HG03575 (cell line): ENCODE measurements around the gene RALGDS.

Experiments
- ATAC-seq: cut with Tn5 transposase; IDR thresholded peaks from one replicate; pipeline ENCODE4 v1.9.1; 2021; ENCODE audit not compliant: unreplicated experiment, insufficient number of reproducible peaks, low FRiP score; ENCODE audit errors: extremely low read depth

RALGDS gene

DNA sequence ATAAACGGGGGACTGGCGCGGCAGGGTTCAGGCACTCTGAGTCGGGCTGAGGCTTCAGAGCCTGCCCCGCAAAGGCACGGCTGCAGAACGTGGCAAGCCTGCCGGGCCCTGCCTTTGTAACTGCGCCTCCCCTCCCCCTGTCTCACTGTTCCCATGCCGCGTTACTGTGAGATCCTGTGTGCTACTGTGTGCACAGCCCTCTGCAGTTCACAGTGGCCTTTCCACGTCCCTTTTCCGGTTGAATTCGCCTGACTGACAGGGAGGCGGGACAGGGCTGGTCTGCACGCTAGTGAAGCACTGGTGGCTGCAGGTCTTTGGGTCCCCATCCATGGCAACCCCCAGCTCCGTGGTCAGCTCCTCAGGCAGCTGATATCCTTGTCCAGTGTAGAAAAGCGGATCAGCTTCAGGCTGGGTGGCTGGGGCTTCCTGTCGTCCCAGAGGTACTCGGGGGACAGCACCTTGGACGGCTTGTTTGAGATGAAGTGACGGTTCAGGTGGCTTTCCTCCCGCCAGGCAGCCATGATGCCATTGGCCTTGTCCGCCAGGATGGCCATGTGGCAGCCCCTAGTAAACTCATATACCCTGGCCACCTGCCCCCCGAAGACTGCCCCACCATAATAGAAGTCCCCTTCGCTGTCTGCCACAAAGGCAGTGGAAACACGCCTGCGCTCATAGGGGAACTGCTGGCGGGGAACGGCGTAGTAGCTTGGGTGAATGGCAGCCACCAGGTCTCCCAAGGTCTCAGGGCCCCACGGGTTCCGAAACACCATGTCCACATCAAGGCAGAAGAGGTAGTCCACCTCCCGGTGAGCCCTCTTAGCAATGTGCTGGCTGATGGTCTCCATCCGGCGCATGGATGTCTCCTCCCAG is 32.4 kb upstream of the RALGDS start:
- ATAC-seq = no peak

DNA sequence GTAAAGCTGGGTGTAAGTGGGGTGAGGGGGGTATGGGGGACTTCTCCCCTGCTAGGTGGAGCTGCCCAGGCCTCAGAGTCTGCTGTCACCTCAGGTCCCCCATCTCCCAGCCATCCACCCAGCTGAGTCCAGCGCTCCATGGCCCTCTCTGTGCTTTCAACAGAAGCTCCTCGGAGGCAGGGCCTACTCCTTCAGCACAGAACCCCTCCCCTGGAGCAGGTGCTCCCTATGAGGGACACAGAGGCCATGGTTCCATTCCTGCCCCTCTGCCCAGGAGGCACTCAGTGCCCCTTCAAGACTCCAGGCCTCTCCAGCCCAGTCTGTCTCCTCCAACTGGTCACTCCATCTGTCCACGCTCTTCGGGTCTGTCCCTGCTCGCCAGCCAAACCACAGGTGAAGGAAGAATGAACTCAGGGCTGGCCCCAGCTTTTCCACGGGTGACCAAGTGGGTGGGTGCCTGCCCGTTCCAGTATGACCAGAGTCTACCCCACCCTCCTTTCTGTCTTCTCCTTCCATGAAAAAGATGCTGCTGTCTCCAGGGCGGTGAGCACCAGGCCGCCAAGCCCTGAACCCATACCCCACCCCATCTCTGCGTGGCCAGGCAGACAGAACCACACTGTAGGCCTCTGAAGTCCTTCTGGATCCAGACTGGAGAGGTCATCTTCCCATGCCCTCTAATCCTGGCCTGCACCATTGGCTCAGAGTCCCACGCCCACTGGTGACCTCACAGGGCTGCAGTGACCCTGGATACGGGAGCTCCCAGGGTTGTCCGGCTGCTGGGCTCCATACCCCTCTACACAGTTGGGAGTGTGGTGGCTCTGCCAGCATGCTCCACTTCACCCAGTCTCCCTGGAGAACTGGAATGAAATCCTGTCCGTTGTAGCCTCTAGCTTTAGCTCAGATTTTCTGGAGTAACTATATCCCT is 30.8 kb upstream of the RALGDS start:
- ATAC-seq = no peak

DNA sequence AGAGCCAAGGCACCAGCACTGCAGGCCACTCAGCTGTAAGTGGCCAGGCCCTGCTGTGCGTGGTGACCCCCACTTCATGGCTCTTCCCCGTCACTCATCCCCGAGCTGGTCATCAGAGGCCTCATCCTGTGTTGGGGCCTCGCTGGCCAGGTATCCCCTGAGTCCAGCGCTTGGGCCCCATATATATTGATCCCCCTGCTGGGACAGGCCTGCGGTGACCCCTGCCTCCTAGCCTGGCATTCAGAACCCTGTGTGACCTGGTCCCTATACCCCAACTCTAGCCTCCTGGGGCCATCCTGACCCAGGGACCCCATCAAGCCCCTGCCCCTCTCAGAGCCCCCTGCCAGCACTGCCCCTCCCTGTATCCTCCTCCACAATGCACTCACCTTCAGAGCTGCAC is 30.0 kb upstream of the RALGDS start:
- no peak for ATAC-seq

DNA sequence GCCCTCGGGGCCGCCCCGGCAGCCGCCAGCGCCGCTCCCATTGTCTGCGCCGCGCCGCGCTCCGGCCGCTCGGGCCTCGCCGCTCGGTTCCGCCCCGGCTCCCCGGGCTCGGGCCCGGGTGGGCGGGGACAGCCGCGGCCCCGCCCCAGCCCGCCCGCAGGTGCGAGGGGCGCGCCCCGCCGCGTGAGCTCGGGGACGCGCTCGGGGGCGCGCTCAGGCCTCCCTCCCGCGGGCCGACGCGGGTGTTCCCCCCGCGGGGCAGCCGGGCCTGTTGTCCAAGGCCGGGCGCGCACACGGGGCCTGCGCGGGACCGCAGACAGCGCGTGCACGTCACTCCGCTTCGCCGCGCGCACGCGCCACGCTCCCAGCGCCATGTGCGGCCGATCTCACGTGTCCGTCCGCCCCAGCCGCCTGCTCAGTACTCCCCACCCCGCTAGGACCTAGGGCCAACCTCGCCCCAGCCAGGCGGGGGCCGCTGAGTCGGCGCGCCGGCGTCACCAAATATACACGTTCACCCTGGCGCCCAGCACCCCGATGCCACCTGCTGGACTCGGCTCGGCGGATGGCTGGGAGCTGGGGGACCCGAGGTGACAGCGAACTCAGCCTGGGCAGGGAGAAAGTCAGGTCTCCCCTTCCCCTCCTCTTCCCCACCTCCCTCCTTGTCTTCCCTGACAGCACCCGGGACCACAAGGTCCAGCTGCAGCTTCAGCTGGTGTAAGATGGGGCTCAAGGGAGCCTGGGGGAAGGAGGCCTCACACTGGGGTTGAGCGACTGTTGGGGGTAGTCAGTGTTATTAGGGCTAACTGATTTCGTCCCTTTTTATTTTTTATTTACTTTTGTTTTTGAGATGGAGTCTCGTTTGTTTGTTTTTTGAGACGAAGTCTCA is 28.3 kb upstream of the RALGDS start:
- ATAC-seq = no peak

DNA sequence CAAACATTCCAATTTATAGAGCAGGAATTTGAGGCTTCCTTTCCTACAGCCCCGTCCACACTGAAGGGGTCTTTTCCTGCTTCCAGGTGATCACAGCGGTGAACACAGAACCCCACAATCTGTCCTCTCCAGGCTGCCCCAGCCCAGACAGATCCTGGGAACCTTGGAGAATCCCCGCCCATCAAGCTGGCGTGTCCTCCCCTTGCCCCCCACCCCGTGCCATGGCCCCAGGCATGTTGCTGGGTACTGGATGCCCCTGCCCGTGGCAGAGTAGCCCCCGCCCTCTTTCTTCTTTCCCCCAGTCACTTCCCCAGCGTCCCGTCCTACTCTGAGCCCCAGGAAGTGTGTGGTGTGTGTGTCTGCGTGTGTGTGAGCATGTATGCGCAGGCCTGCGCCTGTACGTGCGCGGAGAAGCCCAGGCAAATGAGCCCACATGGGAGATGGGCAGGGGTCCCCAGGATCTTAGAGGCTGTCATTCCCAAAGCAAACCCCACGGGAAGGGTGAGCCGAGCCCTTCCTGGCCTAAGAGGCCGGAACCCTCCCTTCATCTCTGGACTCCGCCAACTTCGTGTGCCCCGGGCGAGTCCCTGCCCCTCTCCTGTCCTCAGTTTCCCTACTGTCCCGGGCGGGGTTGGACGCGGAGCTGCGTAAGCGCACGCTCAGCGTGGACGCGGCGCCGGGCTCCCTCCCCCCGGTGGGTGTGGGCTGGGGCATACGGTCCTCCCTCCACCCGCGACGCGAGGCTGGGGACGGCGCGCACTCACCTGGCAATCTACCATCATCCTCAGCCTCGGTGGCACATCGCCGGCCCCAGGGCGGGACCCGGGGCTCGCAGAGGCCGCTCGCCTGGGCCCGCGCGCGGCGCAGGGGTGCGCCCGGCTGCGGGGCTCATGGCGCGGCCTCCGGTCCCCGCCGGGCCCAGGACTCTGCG is 27.4 kb upstream of the RALGDS start:
- no peak for ATAC-seq

DNA sequence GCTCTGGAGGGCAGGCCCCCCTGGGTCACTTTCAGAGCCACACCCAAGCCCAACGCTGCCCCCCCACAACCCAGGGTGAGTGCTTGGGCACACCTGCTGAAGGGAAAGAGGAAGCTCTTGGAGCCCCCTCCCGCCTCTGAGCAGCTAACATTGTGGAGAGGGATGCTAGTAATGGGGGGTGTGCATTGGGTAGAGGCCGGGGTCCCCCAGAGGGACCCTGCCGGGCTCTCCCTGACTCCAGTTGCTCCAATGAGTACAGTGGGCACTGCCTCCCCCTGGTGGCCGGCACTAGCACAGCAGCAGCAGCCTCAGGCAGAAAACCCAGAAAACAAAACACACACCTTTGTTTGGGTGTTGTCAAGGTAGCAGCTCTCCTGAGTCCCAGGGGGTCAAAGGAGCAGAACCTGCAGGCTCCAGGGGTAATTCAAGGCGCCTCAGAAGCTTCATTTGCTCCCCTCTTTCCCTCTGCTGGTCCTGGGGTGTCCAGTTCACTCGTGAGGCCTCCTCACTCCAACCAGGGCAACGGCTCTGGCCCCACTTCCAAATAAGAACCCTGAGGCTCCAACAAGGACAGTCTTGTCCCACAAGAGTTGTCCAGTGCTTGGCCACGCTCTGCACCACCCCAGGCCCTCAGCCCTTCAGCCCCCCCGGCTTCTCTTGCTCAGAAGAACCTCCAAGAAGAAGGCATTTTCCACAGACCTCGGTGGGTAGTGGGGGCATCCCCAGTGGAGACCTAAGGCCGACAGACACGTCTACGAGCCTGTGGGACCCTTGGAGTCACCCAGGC is 26.6 kb upstream of the RALGDS start:
- ATAC-seq = no peak

DNA sequence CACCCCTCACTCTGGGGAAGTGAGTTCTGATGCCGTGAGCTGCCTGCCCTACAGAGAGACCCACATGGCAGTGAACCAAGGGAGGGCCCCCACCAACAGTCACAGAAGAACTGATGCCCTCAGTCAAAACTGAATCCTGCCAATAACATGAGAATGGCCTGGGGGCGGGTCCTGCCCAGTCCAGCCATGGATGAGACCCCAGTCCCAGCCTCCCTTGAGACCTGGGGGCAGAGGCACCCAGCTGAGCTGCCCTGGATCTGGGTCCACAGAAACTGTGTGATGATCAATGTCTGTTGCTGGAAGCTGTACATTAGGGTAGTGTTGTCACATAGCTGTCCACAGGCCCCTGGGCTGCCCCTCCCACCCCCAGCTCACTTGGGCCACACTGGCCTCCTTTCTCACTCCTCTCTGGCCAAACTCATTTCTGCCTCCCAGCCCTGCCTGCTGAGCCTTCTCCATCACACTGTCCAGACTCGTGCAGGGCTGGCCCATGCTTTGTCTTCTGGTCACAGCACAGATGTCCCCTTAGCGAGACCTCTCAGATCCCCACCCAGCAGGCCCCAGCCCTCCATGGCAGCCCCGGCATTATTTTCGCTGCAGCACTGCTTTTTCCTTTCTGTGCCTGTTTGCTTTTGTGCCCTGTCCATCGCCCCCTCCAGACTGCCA is 25.8 kb upstream of the RALGDS start:
- no peak for ATAC-seq

DNA sequence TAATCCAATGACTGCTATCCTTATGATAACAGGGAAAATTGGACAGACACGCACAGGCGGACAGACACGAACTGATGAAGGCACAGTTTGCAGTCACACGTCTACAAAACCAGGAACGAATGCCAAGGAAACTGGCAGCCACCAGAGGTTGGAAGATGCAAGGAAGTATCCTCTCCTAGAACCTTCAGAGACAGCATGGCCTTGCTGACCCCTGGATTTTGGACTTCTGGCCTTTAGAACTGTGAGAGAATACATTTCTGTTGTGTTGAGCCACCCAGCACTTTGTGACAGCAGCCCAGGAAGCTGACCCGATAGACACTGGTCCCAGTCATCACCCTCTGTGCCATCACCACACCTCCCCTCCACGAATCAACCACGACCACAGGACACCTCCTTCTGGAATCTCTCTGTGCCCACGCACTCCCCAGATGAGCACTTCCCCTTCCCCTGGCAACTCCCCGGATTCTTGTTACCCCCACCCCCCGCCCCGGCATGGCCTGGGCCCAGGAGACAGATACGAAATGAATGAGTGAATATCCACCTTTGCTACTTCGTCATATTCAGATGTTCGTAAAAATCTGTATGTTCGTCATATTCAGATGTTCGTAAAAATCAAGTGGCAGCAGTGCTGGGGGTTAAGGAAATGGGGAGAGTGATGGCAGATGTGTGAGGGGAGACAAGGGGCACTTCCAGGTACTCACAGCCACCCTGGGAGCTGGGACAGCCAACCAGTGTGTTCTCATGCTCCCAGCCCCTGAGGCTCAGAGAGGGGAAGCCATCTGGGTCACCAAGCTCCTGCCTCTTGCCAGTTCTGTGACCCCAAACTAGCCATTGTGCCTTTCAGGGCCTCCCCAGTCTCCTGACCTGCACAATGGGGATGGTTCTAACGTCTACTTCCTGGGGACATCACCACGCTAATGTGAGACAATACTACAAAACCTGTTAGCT is 24.1 kb upstream of the RALGDS start:
- no peak for ATAC-seq

DNA sequence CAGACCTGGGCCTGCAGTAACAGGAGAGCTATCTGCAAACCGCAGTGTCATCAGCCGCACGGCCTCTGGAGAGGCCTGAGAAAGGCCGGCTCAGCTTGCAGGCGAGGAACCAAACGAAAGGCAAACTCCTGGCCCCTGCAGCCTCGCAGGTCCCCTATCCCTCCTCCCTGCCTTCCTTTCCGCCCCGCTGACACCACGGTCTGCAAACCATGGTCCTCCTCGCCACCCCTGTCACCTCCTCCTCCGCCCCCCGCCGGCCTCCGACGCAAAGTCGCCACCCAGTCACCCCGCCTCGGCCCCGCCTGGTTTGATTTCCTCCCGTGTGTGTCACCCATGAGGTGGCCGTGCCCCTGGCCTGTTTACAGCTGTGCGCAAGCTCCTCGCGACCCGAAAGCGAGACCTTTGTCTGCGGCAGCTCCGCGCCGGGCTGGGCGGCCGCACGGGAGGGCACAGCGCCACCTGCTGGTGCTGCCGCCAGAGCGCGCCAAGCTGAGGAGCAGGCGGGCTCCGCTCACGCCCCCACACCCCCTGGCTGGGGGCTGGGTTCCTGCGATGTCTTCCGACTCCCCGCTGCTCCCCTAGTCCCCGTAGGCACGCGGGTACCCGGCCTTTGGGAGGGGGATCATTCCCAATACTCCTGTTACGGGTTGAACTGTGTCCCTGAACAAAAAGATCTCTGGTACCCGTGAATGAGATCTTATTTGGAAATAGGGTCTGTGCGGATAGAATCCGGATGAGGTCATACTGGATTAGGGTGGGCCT is 23.3 kb upstream of the RALGDS start:
- ATAC-seq = no peak

DNA sequence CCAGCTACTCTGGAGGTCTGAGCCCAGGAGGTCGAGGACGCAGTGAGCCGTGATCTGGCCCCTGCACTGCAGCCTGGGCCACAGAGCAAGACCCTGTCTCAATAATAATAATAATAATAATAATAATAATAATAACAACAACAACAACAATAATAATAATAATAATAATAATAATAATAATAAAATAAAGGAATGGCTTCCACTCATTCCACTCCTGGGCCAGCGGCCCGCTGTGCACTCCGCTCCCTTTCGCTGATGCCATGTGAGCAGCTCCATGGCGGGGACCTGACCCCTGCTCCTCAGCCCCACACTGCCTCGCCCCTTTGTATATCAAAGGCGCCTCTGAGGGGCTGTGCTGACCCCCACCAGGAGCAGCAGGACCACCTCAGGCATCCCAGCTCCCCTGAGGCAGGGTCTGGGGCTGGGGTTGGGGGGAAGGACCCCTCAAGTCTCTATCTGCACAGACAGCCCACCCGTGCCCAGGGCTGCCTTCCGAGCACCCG is 22.6 kb upstream of the RALGDS start:
- ATAC-seq = no peak

DNA sequence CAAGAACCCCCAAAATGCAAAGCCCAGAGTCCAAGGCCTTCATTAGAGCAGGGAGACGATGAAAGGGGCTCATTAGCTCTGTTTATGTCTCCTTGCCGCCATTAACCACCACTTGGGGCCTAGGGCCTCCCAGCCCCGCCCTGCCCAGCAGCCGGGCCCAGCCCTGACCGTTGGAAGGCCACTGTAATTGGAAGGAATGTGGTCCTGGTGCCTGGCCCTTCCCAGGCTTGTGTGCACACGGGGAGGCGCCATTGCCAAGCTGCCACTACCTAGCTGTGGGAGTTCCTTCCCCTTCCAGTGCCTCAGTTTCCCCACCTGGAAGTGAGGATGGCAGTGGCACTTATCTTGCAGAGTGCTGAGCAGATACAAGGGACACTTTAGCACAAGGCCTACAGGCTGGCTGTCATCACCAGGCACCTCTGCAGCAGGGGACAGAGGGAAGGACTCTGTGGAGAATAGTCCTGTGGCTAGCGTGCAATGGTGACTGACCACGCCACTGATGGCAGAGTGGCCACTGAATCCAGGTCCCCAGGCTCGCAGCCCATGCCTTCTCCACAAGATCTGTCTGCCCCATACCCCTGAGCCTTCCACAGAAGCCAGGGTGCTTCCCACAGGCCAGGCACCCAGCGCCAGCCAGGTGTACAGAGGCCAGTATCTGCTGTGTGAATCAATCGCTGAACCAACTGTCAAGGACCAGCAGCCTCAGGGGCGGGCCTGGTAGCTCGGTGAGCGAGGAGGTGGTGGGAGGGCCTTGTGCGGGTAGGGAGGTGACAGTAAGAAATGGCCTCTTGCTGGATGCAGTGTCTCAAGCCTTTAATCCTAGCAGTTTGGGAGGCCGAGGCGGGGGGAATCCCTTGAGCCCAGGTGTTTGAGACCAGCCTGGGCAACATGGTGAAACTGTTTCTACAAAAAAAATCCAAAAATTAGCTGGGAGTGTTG is 21.9 kb upstream of the RALGDS start:
- ATAC-seq = no peak

DNA sequence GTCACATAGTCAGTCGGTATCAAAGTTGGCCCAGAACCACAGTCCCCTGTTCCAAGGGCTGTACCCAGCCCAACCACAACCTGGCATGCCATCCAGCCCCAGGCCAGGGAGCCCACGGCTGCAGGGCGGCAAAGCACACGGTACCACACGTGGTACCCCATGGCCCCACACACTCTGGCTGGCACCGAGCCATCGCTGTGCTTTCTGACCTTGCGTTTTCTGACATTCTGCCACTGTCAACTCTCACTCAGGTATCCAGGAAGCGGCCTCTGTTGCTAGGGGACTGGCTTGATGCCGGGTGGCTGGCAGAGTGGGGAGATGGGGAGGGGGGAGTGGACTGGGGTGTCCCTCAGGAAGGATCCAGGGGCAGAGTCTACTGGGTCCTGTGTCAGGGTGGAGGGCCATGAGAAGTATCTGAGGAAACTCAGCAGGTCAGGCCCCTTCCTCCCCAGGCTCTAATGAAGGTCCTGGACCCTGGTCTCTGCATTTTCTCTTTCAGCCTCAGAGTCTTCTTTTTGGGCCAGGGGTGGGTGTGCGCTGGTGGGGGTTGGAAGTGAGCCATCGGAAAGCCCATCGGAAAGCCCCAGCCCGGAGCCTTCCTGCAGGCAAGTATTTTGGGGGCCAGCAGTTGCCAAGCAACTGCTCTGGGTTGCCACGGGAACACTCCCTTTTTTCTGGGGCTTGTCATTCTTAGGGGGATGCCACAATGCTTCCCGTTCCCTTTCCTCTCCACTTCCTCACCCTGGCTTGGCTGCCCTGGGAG is 21.0 kb upstream of the RALGDS start:
- no peak for ATAC-seq

DNA sequence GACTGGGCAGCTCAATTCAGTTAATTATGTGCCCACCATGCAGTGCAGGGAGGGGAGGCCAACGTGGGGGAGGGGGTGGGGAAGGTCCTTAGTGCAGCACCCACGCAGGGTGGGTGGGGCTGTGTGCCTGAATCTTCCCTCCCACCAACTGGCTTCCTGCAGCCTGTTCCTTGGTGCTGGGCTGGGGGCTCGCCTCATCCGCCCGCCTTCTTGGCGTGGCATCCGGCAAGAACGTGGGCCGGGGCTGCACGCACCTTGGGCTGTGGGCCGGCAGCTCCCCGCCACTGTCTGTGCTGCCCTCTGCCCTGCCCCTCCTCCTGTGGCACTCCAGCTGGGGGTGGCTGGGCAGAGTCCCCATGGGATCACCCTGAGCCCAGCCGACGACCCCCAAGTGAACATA is 19.6 kb upstream of the RALGDS start:
- ATAC-seq = no peak

DNA sequence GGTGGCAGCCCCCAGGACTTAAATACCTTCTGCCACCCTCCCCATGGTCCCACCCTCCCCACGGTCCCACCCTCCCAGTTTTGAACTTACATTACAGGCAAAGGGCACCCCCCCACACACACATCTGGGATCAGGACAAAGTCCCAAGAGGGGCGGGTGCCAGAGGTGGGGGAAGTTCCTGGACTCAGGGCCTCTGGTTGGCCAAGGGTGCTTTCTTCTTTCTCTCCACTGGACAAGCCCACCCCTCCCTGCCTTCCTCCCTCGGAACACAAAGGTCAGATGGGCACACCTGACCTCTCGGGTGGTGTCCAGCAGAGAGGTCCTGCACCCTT is 19.1 kb upstream of the RALGDS start:
- ATAC-seq = no peak
